Activated gamma-delta T cell treated with anti-CD3 and anti-CD28 coated beads, Interleukin-2, amount 50 U/mL, for 16 hours (primary cell): Measurements from ENCODE around the gene WIPI1.
"Not testable (repeated sequence)": the region's sequence is repeated elsewhere in the genome, so short reads cannot be mapped to it uniquely, and the experiment has no call there.

Source experiments
- DNase-seq: peaks from one replicate; pipeline ENCODE4 v3.0.0-alpha.2; 2020; ENCODE audit warnings: low read depth

WIPI1 gene

GRCh38 chr17:68383443-68384321 lies 73.6 kb downstream of the WIPI1 start:
- DNase-seq: no peak

- DNase-seq: no peak
Measured at GRCh38 chr17:68383120-68383442, 74.2 kb downstream of the WIPI1 start.

- DNase-seq: no peak
Measured at GRCh38 chr17:68382582-68383085, 74.7 kb downstream of the WIPI1 start.

- DNase-seq: no peak
Measured at GRCh38 chr17:68381076-68381900, 76.0 kb downstream of the WIPI1 start.

GRCh38 chr17:68379692-68380677 lies 77.3 kb downstream of the WIPI1 start:
- DNase-seq: no peak

GRCh38 chr17:68379177-68379510 lies 78.2 kb downstream of the WIPI1 start:
- no peak for DNase-seq

GRCh38 chr17:68378268-68379176 lies 78.8 kb downstream of the WIPI1 start:
- no peak for DNase-seq

- no peak for DNase-seq
Measured at GRCh38 chr17:68377771-68378267, 79.5 kb downstream of the WIPI1 start.

GRCh38 chr17:68376178-68376577 lies 81.1 kb downstream of the WIPI1 start:
- not testable (repeated sequence) for DNase-seq

- no peak for DNase-seq
Measured at GRCh38 chr17:68375566-68375965, 81.7 kb downstream of the WIPI1 start.
